Cardiac muscle cell (in vitro differentiated cells and primary cell): ENCODE measurements around the gene FUT3. TPM values are rescaled to one million over a fixed set of nuclear protein-coding genes. Genes with fewer than 3 reads are reported as not detected.
"Not testable (repeated sequence)": the region's sequence is repeated elsewhere in the genome, so short reads cannot be mapped to it uniquely, and the experiment has no call there.

Experiments
- DNase-seq, 2 donors: peaks; one replicate each; pipeline versions ENCODE4 v3.0.0 to v3.0.0-alpha.2; 2010 to 2017; ENCODE audit warnings: low read depth in 1 of 2, low spot score in 1 of 2
- H3K27ac ChIP-seq: fragments of 200-600 bp; sonication (generic); 2 replicates; pipeline ENCODE4 v1.5.1; 2016
- H3K27me3 ChIP-seq: fragments of 200-600 bp; sonication (generic); 2 replicates; pipeline ENCODE4 v1.6.0; 2016; ENCODE audit warnings: control low read depth
- H3K36me3 ChIP-seq: fragments of 200-600 bp; sonication (generic); 2 replicates; pipeline ENCODE4 v1.5.1; 2016; ENCODE audit warnings: control low read depth
- H3K4me1 ChIP-seq: fragments of 200-600 bp; sonication (generic); 2 replicates; pipeline ENCODE4 v1.8.1; 2017; ENCODE audit warnings: low read depth, mild to moderate bottlenecking, mixed run types
- H3K4me3 ChIP-seq: fragments of 200-600 bp; sonication (generic); 2 replicates; pipeline ENCODE4 v1.5.1; 2016; ENCODE audit warnings: mild to moderate bottlenecking
- H3K9me3 ChIP-seq: fragments of 200-600 bp; sonication (generic); 2 replicates; pipeline ENCODE4 v1.5.1; 2017; ENCODE audit warnings: low read depth, mild to moderate bottlenecking, control low read depth
- CTCF ChIP-seq: IDR thresholded peaks from 2 replicates; pipeline ENCODE4 v1.5.1; 2012; ENCODE audit warnings: low read depth, mild to moderate bottlenecking, low read length
- polyA plus RNA-seq: library from polyadenylated mRNA; unstranded; fragments of >200 nt; fragmentation: Nextera tagmentation; extraction: Ambion mirVana; gene quantifications from 2 replicates; pipeline ENCODE4 v1.2.1, GENCODE V29; 2016
- total RNA-seq: library from RNA; depleted of rRNA; stranded (reverse); fragments of >200 nt; gene quantifications from 2 replicates; pipeline ENCODE4 v1.2.3, GENCODE V29; 2016

FUT3 gene
- total and polyA plus RNA-seq, 2 experiments from 2014 or later: 3.8 TPM; not detected in 1

GRCh38 chr19:5864725-5865486 lies 13.7 kb upstream of the FUT3 start:
- TF ChIP-seq CTCF: peak; percentile 9
- H3K36me3 ChIP-seq: no peaks in the 10 kb centered on the region
- DNase-seq: no peak
- no peaks in the 10 kb centered on the region for H3K9me3 ChIP-seq
- no peaks in the 10 kb centered on the region for H3K27me3 ChIP-seq
- no peak overlapping the region for H3K4me3 ChIP-seq
- H3K27ac ChIP-seq: no peak overlapping the region
- H3K4me1 ChIP-seq: no peaks in the 10 kb centered on the region

- Histone ChIP-seq H3K36me3 (no peaks in the 10 kb centered on the region), H3K27ac (no peak overlapping the region), H3K27me3 (no peaks in the 10 kb centered on the region), H3K4me3 (no peak overlapping the region), H3K4me1 (no peaks in the 10 kb centered on the region), H3K9me3 (no peaks in the 10 kb centered on the region)
- no peak for DNase-seq
- TF ChIP-seq CTCF: no peak
Observed at GRCh38 chr19:5864013-5864720, 12.9 kb upstream of the FUT3 start.

GRCh38 chr19:5863030-5863665 lies 11.9 kb upstream of the FUT3 start:
- H3K27me3 ChIP-seq: no peaks in the 10 kb centered on the region
- H3K4me1 ChIP-seq: no peaks in the 10 kb centered on the region
- H3K4me3 ChIP-seq: no peak overlapping the region
- H3K9me3 ChIP-seq: no peaks in the 10 kb centered on the region
- H3K36me3 ChIP-seq: no peaks in the 10 kb centered on the region
- H3K27ac ChIP-seq: no peak overlapping the region
- TF ChIP-seq CTCF: no peak
- DNase-seq: no peak

- Histone ChIP-seq H3K4me3 (no peak overlapping the region), H3K4me1 (no peaks in the 10 kb centered on the region), H3K27me3 (no peaks in the 10 kb centered on the region), H3K36me3 (no peaks in the 10 kb centered on the region), H3K9me3 (no peaks in the 10 kb centered on the region), H3K27ac (no peak overlapping the region)
- DNase-seq: no peak
- TF ChIP-seq CTCF: no peak
Observed at GRCh38 chr19:5857203-5858081, 6.2 kb upstream of the FUT3 start.

- not testable (repeated sequence) for H3K4me3 ChIP-seq, H3K36me3 ChIP-seq, DNase-seq, H3K27me3 ChIP-seq, H3K4me1 ChIP-seq, H3K9me3 ChIP-seq, H3K27ac ChIP-seq
Observed at GRCh38 chr19:5855151-5855550, 3.9 kb upstream of the FUT3 start.

GRCh38 chr19:5854121-5854520 lies 2.9 kb upstream of the FUT3 start:
- not testable (repeated sequence) for H3K9me3 ChIP-seq, H3K4me1 ChIP-seq, H3K27ac ChIP-seq, DNase-seq, H3K27me3 ChIP-seq, H3K4me3 ChIP-seq, H3K36me3 ChIP-seq
